ENCODE results near the gene IL27RA. TPM values are rescaled to one million over a fixed set of nuclear protein-coding genes. Genes with fewer than 3 reads are reported as not detected.
"Not testable (repeated sequence)": the region's sequence is repeated elsewhere in the genome, so short reads cannot be mapped to it uniquely, and the experiment has no call there.

Gene IL27RA
- total RNA-seq, 3 donors from 2014 or later = 91.2 to 102 (median 94.0) TPM

DNA sequence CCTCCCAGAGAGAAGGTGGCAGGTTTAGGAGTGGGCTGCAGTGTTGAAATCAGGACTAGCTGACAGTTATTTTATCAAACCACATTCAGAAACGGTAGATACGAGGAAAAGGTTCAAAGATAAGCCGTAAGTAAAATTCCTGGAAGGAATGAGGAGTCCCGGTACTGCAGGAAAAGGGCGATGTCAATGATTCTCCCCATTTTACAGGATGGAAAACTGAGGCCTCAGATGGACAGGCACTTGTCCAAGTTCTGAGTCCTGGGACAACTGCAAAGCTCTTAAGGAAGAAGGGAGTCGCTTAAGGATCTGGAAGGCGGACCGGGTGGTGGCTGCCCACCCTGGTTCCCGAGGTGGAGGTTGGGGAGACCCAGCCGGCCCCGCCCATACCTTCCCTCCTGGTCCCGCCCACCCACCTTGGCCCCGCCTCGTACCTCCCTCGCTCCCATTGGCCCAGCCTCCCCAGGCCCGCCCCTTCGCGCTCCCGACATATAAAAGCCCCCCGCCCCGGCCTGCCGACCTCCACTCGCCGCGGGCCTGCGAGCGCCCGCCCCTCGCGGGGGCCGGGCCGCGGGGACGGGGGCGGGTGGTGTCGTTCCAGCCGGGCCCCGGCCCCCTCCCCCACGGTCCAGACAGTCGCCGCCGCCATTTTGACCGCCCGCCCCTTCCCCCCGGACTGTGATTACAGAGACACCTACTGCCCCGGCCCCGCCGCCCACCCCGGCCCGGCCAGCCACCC, 26.0 kb upstream of the IL27RA start:
- peak; percentile 57 to 59 for ATAC-seq
- Mint-ChIP-seq H3K4me3 (peak overlapping the region; percentile 94), H3K27me3 (ENCODE audit: low read depth) (no peaks in the 10 kb centered on the region), H3K4me1 (ENCODE audit: low read depth) (peaks cover 47% of the 10 kb centered on the region), H3K36me3 (ENCODE audit: insufficient read depth) (no peaks in the 10 kb centered on the region), H3K9me3 (no peaks in the 10 kb centered on the region)
- peak; percentile 88 for DNase-seq

DNA sequence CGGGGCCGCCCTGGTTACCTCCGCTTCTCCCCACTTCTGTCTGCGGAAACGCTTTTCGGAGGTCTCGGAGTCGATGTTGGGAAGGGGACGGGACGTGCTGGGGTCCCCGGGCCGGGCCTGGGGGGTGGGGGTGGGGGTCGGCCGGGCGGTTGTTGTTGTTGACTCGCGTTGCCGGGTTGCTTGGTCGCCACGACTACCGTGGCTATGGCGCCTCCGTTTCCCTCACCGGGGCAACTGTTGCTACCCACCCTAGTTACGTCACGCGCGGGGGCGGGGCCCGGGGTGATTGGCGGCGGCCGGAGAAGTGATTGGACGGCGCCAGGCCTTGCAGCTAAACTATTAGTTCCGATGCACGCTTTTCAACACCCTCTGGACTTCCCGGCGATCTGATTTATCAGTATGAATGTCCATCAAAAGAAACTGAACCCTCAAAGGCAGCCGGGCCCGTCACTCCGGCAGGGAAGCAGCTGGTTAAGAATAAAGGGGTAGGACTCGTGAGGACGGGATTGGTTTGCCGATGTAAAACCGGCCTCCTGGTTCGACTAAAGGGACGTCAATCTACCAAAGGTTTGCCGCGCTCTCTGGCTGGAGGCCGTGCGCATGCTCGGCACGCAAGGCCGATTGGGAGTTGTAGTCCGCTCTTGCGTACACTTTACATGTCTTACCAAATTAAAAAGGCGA, 25.3 kb upstream of the IL27RA start, which contains the start of gene RFX1:
Gene RFX1, minus strand, starts transcription at position 236 of the 681 bp plus-strand sequence. CDS start 12,477 bp downstream, outside the sequence.
- ATAC-seq (peak; percentile 83), DNase-seq (peak; percentile 100)
- Mint-ChIP-seq H3K4me3 (peak within 1 kb of the TSS; percentile 94), H3K9me3 (no peaks in the 10 kb centered on the region), H3K27me3 (ENCODE audit: low read depth) (no peaks in the 10 kb centered on the region), H3K4me1 (ENCODE audit: low read depth) (peaks cover 40% of the 10 kb centered on the region), H3K36me3 (ENCODE audit: insufficient read depth) (no peaks in the 10 kb centered on the region)

DNA sequence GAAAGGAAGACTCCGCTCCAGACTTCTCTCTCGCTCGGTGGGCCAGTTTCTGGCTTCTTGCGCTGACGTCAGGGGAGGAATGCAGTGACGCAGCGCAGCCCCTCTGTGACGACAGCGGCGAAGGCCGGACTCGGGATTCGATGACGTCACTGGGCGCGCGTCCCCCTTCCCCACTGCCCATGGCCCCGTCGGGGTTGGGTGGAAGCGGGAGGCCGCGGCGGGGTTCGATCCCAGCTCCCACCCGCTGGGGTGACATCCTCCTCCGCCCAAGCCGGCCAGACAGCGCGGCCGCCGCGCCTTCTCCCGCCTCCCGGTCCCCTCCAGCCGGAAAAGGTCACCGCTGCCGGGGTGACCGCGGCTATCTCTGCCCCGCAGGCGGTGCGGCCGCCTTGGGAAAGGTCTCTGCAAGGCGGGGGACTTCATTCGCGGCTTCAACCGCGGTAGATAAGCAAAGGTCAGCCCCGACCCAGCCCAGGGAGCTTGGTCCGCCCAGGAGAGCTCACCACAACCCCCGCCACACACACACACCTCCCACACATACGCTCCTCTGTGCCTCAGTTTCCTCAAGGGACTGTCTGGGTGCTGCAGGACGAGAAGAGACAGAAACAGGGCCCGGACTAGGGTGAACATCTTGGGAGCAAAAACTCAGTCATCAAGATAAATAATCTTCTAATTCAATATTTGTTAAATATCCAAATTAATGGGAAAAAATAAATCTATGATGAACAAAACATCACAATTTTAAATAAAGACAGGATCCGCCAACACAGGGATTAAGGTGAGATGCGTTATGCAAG, 24.6 kb upstream of the IL27RA start:
- DNase-seq (no peak), ATAC-seq (peak; percentile 5 to 7)
- Mint-ChIP-seq H3K27me3 (ENCODE audit: low read depth) (no peaks in the 10 kb centered on the region), H3K4me3 (peak overlapping the region; percentile 94), H3K4me1 (ENCODE audit: low read depth) (peaks cover 33% of the 10 kb centered on the region), H3K36me3 (ENCODE audit: insufficient read depth) (no peaks in the 10 kb centered on the region), H3K9me3 (no peaks in the 10 kb centered on the region)

DNA sequence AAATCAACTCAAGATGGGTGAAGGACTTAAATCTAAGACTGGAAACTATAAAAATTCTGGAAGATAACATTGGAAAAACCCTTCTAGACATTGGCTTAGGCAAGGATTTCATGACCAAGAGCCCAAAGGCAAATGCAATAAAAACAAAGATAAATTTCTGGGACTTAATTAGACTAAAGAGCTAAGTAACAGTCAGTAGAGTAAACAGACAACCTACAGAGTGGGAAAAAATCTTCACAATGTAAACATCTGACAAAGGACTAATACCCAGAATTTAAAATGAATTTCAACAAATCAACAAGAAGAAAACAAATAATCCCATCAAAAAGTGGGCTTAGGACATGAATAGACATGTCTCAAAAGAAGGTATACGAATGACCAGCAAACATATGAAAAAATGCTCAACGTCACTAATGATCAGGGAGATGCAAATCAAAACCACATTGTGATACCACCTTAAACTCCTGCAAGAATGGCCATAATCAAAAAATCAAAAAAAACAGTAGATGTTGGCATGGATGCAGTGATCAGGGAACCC, 19.1 kb upstream of the IL27RA start:
- no peak overlapping the region for H3K4me3 Mint-ChIP-seq
- no peaks in the 10 kb centered on the region for H3K9me3 Mint-ChIP-seq
- H3K36me3 Mint-ChIP-seq (ENCODE audit: insufficient read depth) = no peaks in the 10 kb centered on the region
- H3K27me3 Mint-ChIP-seq (ENCODE audit: low read depth) = no peaks in the 10 kb centered on the region
- peaks cover 5% of the 10 kb centered on the region for H3K4me1 Mint-ChIP-seq (ENCODE audit: low read depth)
- DNase-seq (no peak), ATAC-seq (no peak)

DNA sequence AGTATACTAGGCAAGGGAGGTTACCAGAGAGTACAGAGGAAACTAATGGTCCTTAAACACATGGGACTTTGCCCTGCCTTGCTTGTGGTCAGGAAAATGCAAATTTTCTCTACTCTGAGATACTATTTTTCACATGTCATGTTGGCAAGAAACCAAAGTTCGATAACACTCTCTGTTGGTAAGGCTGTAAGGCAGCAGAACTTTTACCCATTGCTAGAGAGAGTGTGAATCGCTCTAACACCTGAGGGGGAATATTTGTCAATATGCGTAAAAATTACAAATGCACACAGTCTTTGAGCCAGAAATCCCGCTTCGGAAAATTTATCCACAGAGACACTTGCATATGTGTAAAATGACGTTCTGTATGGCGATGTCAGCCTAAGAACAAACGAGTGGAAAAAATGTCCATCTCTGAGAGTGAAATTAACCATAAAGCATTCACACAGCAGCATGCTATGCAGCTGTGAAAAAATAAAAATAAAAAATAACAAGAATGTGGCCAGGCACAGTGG, 16.0 kb upstream of the IL27RA start:
- no peak overlapping the region for H3K4me3 Mint-ChIP-seq
- no peaks in the 10 kb centered on the region for H3K9me3 Mint-ChIP-seq
- peaks cover 9% of the 10 kb centered on the region for H3K4me1 Mint-ChIP-seq (ENCODE audit: low read depth)
- no peaks in the 10 kb centered on the region for H3K27me3 Mint-ChIP-seq (ENCODE audit: low read depth)
- no peak for DNase-seq
- ATAC-seq = peak in 1 of 2 donors; percentile 28
- H3K36me3 Mint-ChIP-seq (ENCODE audit: insufficient read depth) = no peaks in the 10 kb centered on the region

DNA sequence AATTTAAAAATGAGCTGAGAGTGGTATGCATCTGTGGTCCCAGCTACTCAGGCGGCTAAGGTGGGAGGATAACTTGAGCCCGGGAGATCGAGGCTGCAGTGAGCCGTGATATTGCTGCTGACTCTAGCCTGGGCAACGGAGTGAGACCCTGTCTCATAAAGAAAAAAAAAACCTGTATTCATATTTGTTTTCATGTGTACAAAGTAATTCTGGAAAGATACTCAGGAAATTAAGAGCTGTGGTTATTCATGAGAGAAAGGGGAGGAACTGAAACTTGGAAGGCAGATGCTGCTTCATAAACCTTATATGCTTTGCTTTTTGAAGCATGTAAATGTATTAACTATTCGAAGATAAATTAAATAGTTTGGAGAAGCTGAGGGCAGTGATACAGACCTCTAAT, 12.5 kb upstream of the IL27RA start:
- ATAC-seq (no peak), DNase-seq (no peak)
- no peaks in the 10 kb centered on the region for H3K9me3 Mint-ChIP-seq
- H3K4me3 Mint-ChIP-seq = no peak overlapping the region
- H3K36me3 Mint-ChIP-seq (ENCODE audit: insufficient read depth) = no peaks in the 10 kb centered on the region
- peaks cover 14% of the 10 kb centered on the region for H3K4me1 Mint-ChIP-seq (ENCODE audit: low read depth)
- no peaks in the 10 kb centered on the region for H3K27me3 Mint-ChIP-seq (ENCODE audit: low read depth)

DNA sequence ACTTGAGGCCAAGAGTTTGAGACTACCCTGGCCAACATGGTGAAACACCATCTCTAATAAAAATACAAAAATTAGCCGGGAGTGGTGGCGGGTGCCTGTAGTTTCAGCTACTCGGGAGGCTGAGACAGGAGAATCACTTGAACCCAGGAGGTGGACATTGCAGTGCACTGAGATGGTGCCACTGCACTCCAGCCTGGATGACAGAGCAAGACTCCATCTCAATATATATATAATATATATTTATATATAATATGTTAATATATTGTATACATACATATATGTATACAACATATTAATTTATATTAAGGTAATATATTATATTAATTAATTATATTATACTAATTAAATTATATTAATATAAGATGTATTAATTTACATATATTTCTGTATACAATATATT, 11.8 kb upstream of the IL27RA start:
- H3K9me3 Mint-ChIP-seq; DNase-seq; ATAC-seq; H3K27me3 Mint-ChIP-seq (ENCODE audit: low read depth); H3K4me3 Mint-ChIP-seq; H3K36me3 Mint-ChIP-seq (ENCODE audit: insufficient read depth): not testable (repeated sequence)
- H3K4me1 Mint-ChIP-seq (ENCODE audit: low read depth) = peaks cover 12% of the 10 kb centered on the region

DNA sequence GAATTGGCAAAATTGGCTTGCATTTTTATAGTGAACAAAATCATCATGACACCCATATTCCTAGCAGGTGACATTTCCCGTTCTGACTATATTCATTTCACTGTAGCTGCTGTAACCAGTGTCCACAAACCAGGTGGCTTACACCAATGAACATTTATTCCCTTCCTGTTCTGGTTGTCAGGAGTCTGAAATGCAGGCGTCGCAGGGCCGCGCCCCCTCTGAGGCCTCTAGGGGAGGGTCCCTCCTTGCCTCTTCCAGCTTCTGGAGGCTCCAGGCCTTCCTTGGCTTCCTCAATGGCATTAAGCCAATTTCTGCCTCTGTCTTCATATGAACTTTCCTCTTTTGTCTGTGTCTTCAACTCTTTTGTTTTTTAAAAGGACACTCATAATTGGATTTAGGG, 10.1 kb upstream of the IL27RA start:
- no peak for DNase-seq
- H3K4me3 Mint-ChIP-seq = no peak overlapping the region
- ATAC-seq = no peak
- H3K36me3 Mint-ChIP-seq (ENCODE audit: insufficient read depth) = no peaks in the 10 kb centered on the region
- no peaks in the 10 kb centered on the region for H3K27me3 Mint-ChIP-seq (ENCODE audit: low read depth)
- no peaks in the 10 kb centered on the region for H3K9me3 Mint-ChIP-seq
- H3K4me1 Mint-ChIP-seq (ENCODE audit: low read depth) = peaks cover 12% of the 10 kb centered on the region

DNA sequence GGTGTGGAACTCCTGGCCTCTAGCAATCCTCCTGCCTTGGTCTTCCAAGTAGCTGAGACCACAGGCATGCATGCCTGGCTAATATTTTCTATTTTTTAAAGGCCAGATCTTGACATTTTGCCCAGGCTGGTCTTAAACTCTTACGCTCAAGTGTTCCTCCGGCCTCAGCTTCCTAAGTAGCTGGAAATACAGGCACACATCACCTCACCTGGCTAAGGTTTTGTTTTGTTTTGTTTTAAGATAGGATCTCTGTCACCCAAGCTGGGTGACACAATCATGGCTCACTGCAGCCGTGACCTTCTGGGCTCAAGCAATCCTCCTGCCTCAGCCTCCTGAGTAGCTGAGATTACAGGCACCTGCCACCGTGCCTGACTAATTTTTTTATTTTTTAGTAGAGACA, 9.1 kb upstream of the IL27RA start:
- peaks cover 13% of the 10 kb centered on the region for H3K4me1 Mint-ChIP-seq (ENCODE audit: low read depth)

DNA sequence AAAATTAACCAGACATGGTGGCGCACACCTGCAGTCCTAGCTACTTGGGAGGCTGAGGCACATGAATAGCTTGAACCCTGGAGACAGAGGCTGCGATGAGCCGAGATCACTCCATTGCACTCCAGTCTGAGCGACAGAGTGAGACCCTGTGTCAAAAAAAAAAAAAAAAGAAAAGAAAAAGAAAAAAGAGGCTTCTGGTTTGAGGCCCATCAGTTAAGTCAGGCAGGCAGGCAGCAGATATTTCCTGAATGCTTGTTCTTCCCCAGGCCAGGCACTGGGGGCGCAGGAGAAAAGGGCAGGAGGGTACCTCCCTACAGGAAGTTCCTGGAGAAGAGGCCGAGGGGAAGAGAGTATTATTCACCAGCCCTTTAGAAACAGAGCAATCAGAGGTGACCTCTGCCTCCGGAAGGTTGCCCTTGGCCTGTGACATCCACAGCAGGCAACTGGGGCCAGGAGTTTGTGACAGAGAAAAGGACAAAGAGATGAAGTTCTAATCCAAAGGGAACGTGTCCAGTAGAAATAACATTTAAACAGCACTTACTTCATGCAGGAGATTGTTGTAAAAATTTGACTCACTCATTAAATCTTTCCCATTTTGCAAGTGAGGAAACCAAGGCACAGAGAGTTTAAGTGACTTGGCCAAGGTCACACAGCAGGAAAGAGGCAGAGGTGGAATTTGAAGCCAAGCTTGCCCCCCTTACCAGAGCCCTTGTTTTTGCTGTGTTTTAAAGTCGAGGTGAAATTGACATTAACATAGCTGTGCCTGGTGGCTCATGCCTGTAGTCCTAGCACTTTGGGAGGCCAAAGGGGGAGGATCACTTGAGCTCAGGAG, 7.9 kb upstream of the IL27RA start:
- DNase-seq = no peak
- no peak overlapping the region for H3K4me3 Mint-ChIP-seq
- H3K4me1 Mint-ChIP-seq (ENCODE audit: low read depth) = peaks cover 12% of the 10 kb centered on the region
- no peaks in the 10 kb centered on the region for H3K27me3 Mint-ChIP-seq (ENCODE audit: low read depth)
- H3K9me3 Mint-ChIP-seq = no peaks in the 10 kb centered on the region
- H3K36me3 Mint-ChIP-seq (ENCODE audit: insufficient read depth) = no peaks in the 10 kb centered on the region
- ATAC-seq = peak; percentile 40 to 65

More for the DNA sequence above, 9.1 kb upstream of the IL27RA start:
- ATAC-seq (no peak), DNase-seq (no peak)
- Mint-ChIP-seq H3K27me3 (ENCODE audit: low read depth) (no peaks in the 10 kb centered on the region), H3K4me3 (no peak overlapping the region), H3K9me3 (no peaks in the 10 kb centered on the region), H3K36me3 (ENCODE audit: insufficient read depth) (no peaks in the 10 kb centered on the region)

DNA sequence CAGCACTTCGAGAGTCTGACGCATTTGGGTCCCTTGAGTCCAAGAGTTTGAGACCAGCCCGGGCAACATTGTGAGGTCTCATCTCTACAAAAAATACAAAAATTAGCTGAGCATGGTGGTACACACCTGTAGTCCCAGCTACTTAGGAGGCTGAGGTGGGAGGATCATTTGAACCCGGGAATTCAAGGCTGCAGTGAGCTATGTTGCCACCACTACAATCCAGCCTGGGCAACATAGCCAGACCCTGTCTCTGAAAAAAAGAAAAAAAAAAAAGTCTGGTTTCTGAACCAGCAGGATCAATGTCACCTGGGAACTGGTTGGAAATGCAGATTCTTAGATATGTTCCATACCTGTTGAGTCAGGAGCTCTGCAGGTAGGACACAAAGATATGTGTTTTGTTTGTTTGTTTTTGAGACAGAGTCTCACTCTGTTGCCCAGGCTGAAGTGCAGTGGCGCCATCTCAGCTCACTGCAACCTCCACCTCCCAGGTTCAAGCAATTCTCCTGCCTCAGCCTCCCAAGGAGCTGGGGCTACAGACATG, 4.8 kb upstream of the IL27RA start:
- H3K27me3 Mint-ChIP-seq (ENCODE audit: low read depth); H3K9me3 Mint-ChIP-seq; DNase-seq; ATAC-seq; H3K4me3 Mint-ChIP-seq; H3K36me3 Mint-ChIP-seq (ENCODE audit: insufficient read depth): not testable (repeated sequence)
- peaks cover 25% of the 10 kb centered on the region for H3K4me1 Mint-ChIP-seq (ENCODE audit: low read depth)

DNA sequence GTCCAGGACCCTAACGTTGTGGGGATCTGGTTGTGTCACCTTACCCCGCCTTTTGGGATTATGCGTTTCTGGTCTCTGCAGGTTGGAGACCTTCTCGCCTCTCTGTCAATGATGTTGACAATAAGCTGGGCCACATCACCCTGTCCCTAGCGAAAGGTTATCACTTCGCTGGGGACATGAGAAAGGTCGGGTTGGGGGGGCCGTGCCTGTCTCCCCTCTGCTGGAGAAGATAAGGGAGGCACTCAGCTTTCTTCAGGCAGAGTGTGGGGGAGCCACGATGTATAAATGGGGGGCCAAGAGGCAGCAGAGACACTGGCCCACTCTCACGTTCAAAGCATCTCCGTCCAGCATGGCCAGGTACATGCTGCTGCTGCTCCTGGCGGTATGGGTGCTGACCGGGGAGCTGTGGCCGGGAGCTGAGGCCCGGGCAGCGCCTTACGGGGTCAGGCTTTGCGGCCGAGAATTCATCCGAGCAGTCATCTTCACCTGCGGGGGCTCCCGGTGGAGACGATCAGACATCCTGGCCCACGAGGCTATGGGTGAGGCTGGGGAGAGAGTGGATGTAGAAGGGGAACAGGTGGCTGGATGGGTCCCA, 3.6 kb upstream of the IL27RA start, which contains the start of gene RLN3:
Gene RLN3, plus strand, starts transcription at position 293 of the 595 bp plus-strand sequence. Its CDS starts 57 bp downstream, at position 350.
- DNase-seq = no peak
- Mint-ChIP-seq H3K9me3 (no peaks in the 10 kb centered on the region), H3K4me3 (no peak within 1 kb of the TSS), H3K27me3 (ENCODE audit: low read depth) (no peaks in the 10 kb centered on the region), H3K4me1 (ENCODE audit: low read depth) (peaks cover 30% of the 10 kb centered on the region), H3K36me3 (ENCODE audit: insufficient read depth) (no peaks in the 10 kb centered on the region)
- ATAC-seq = no peak

DNA sequence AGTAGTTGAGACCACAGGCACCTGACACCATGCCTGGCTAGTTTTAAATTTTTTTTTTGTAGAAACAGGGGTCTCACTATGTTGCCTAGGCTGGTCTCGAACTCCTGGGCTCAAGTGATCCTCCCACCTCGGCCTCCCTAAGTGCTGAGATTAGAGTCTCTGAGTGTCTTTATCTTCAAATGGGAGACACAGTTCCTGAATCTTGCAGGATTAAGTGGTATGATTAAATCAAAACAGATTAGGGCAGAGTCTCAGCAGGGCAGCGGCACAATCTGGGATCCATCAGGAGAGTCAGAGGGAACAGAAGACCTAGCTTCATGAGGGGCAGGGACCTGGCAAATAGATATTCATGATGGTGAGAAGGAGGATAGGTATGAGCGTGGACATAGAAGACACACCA, 2.7 kb upstream of the IL27RA start:
- H3K4me1 Mint-ChIP-seq (ENCODE audit: low read depth) = peaks cover 29% of the 10 kb centered on the region
- peaks cover under 1% of the 10 kb centered on the region for H3K36me3 Mint-ChIP-seq (ENCODE audit: insufficient read depth)
- H3K4me3 Mint-ChIP-seq = no peak overlapping the region
- ATAC-seq (no peak), DNase-seq (no peak)
- H3K9me3 Mint-ChIP-seq = no peaks in the 10 kb centered on the region
- no peaks in the 10 kb centered on the region for H3K27me3 Mint-ChIP-seq (ENCODE audit: low read depth)

All from activated T-cell treated with anti-CD3 and anti-CD28 coated beads, Interleukin-2, amount 50 U/mL, for 4 hours (primary cell).